Mammary epithelial cell (primary cell): ENCODE data around the gene MIB1.

Experiments
- EZH2 ChIP-seq: IDR thresholded peaks from 2 replicates; pipeline ENCODE4 v1.6.1; 2012; ENCODE audit warnings: low read length, inconsistent platforms, borderline replicate concordance
- TF ChIP-seq, protein P1 (sequence below), 2 donors: IDR thresholded peaks in 1 of 2; conservative IDR thresholded peaks in 1 of 2; 2 replicates each; pipeline ENCODE4 v1.5.1; 2011 to 2012; ENCODE audit warnings: inconsistent platforms in 2 of 2, low read length in 2 of 2, mild to moderate bottlenecking in 2 of 2, control low read depth in 1 of 2, low read depth in 1 of 2; ENCODE audit not compliant: insufficient read depth in 1 of 2; ENCODE audit errors: extremely low read depth in 1 of 2

DNA sequence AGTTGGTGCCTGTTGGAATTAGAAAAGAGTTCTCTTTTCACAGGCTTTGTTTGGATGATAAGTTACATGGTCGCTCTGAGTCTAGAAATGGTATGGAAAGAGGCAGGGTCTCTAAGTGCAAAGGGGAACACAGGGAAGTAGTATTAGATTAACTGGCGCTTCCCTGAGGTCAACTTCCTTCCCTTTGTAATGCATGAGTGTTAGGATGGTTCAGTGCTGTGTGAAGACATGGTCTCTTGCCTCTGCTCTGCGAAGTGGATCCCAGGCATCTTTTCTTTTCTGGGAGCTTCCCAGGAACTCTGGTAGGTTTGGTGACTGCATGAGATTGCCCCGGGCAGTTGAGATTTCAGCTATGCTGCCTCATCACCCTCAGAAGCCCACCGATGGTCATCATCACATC lies 170.3 kb downstream of the MIB1 start:
- TF ChIP-seq, protein P1, sequence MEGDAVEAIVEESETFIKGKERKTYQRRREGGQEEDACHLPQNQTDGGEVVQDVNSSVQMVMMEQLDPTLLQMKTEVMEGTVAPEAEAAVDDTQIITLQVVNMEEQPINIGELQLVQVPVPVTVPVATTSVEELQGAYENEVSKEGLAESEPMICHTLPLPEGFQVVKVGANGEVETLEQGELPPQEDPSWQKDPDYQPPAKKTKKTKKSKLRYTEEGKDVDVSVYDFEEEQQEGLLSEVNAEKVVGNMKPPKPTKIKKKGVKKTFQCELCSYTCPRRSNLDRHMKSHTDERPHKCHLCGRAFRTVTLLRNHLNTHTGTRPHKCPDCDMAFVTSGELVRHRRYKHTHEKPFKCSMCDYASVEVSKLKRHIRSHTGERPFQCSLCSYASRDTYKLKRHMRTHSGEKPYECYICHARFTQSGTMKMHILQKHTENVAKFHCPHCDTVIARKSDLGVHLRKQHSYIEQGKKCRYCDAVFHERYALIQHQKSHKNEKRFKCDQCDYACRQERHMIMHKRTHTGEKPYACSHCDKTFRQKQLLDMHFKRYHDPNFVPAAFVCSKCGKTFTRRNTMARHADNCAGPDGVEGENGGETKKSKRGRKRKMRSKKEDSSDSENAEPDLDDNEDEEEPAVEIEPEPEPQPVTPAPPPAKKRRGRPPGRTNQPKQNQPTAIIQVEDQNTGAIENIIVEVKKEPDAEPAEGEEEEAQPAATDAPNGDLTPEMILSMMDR (conservative IDR thresholded peaks at IDR 0.05 in 1 of 2, IDR thresholded peaks at IDR 0.05 in 1 of 2; ENCODE audit: extremely low read depth in 1 of 2, insufficient read depth in 1 of 2, low read depth in 1 of 2, low read length in 2 of 2) = no peak
- TF ChIP-seq EZH2 = no peak
